ENCODE measurements around the gene CYP4F8.
A peak's percentile ranks its signal among the peaks of the same experiment; 100 is the strongest.
"Not testable (repeated sequence)": the region's sequence is repeated elsewhere in the genome, so short reads cannot be mapped to it uniquely, and the experiment has no call there.

CYP4F8 gene

GRCh38 chr19:15614507-15615379, at the start of gene CYP4F8:
Gene CYP4F8, plus strand, starts transcription at chr19:15615218. Its CDS starts 399 bp downstream, at chr19:15615617.
- no peak for DNase-seq

GRCh38 chr19:15570420-15570819, 44.6 kb upstream of the CYP4F8 start:
- no peak for DNase-seq

GRCh38 chr19:15575406-15575805, 39.6 kb upstream of the CYP4F8 start:
- DNase-seq = no peak

GRCh38 chr19:15576526-15577156, 38.4 kb upstream of the CYP4F8 start:
- DNase-seq = no peak

GRCh38 chr19:15577184-15577771, 37.7 kb upstream of the CYP4F8 start:
- DNase-seq = no peak

- DNase-seq = no peak
Observed at GRCh38 chr19:15583346-15583745, 31.7 kb upstream of the CYP4F8 start.

- DNase-seq = no peak
Observed at GRCh38 chr19:15584095-15584494, 30.9 kb upstream of the CYP4F8 start.

GRCh38 chr19:15584541-15585115, 30.4 kb upstream of the CYP4F8 start:
- DNase-seq = peak; percentile 88

- no peak for DNase-seq
Observed at GRCh38 chr19:15587663-15588062, 27.4 kb upstream of the CYP4F8 start.

- no peak for DNase-seq
Observed at GRCh38 chr19:15588265-15588664, 26.8 kb upstream of the CYP4F8 start.

GRCh38 chr19:15589760-15590451, 25.1 kb upstream of the CYP4F8 start:
- DNase-seq = no peak

- no peak for DNase-seq
Observed at GRCh38 chr19:15591796-15592195, 23.2 kb upstream of the CYP4F8 start.

- DNase-seq = not testable (repeated sequence)
Observed at GRCh38 chr19:15592506-15592905, 22.5 kb upstream of the CYP4F8 start.

GRCh38 chr19:15593766-15594165, 21.3 kb upstream of the CYP4F8 start:
- DNase-seq = not testable (repeated sequence)

GRCh38 chr19:15595069-15595468, 19.9 kb upstream of the CYP4F8 start:
- no peak for DNase-seq

GRCh38 chr19:15607978-15608925, 6.8 kb upstream of the CYP4F8 start:
- DNase-seq = not testable (repeated sequence)

GRCh38 chr19:15609261-15609660, 5.8 kb upstream of the CYP4F8 start:
- no peak for DNase-seq

- no peak for DNase-seq
Observed at GRCh38 chr19:15612342-15612741, 2.7 kb upstream of the CYP4F8 start.

GRCh38 chr19:15613338-15613737, 1.7 kb upstream of the CYP4F8 start:
- DNase-seq = no peak

- no peak for DNase-seq
Observed at GRCh38 chr19:15615526-15615925, 508 bp downstream of the CYP4F8 start.

GRCh38 chr19:15616183-15616582, 1.2 kb downstream of the CYP4F8 start:
- no peak for DNase-seq

All from activated CD4-positive, alpha-beta T cell treated with anti-CD3 and anti-CD28 coated beads, Interleukin-2, Interleukin-6, amounts not matched to agents 100 ng/mL and 50 ng/mL, durations not matched to agents 16 hours and 8 hours (primary cell).